OCI-LY7 (cell line): Measurements from ENCODE around the gene EDNRA. TPM values are rescaled to one million over a fixed set of nuclear protein-coding genes. Genes with fewer than 3 reads are reported as not detected.

Experiments used
- BruUV-seq: library from RNA; stranded (reverse); fragments of 400-500 nt; replicated peaks from 2 replicates; lab custom pipeline; 2021; lab: Mats Ljungman, UMichigan
- CTCF ChIA-PET: fragments of 300-600 bp; sonication (Branson Sonifier 250); formaldehyde crosslinking; loops from one replicate; lab custom pipeline; 2022; ENCODE audit warnings: antibody characterized with exemption; ENCODE audit not compliant: unreplicated experiment; lab: Charles Lee
- POLR2A ChIA-PET: fragments of 300-600 bp; sonication (Branson Sonifier 250); formaldehyde crosslinking; loops from one replicate; lab custom pipeline; 2022; ENCODE audit warnings: antibody characterized with exemption; lab: Charles Lee
- DNase-seq: peaks from one replicate; pipeline ENCODE4 v3.0.0-alpha.2; 2015; ENCODE audit warnings: low spot score
- H2AFZ ChIP-seq: fragments of 200-600 bp; sonication (generic), shearing (Covaris generic); 2 replicates; pipeline ENCODE4 v1.6.1; 2014; ENCODE audit warnings: mild to moderate bottlenecking, antibody characterized with exemption, low read length, moderate library complexity
- H3K27ac ChIP-seq: fragments of 200-600 bp; sonication (generic); 2 replicates; pipeline ENCODE4 v1.5.1; 2014; ENCODE audit warnings: mixed run types, low read depth, mild to moderate bottlenecking, moderate library complexity, low read length, inconsistent platforms; ENCODE audit not compliant: poor library complexity, severe bottlenecking
- H3K36me3 ChIP-seq: fragments of 200-600 bp; sonication (generic); 2 replicates; pipeline ENCODE4 v1.6.1; 2014; ENCODE audit warnings: mild to moderate bottlenecking, antibody characterized with exemption, low read length, moderate library complexity, mixed read lengths; ENCODE audit not compliant: insufficient read depth
- H3K4me1 ChIP-seq: fragments of 200-600 bp; sonication (generic); 2 replicates; pipeline ENCODE4 v1.5.1; 2014; ENCODE audit warnings: mild to moderate bottlenecking, low read length; ENCODE audit not compliant: insufficient read depth, poor library complexity, severe bottlenecking
- H3K4me2 ChIP-seq: fragments of 200-600 bp; sonication (generic); 2 replicates; pipeline ENCODE4 v1.6.1; 2014; ENCODE audit warnings: mild to moderate bottlenecking, low read length
- H3K4me3 ChIP-seq: fragments of 200-600 bp; sonication (generic); 2 replicates; pipeline ENCODE4 v1.5.1; 2014; ENCODE audit warnings: mild to moderate bottlenecking, low read depth, low read length; ENCODE audit not compliant: poor library complexity, severe bottlenecking
- H3K79me2 ChIP-seq: fragments of 200-600 bp; sonication (generic); 2 replicates; pipeline ENCODE4 v1.6.1; 2016; ENCODE audit warnings: low read depth, mild to moderate bottlenecking, low read length, moderate library complexity, mixed read lengths; ENCODE audit not compliant: insufficient read depth
- H3K9me2 ChIP-seq: fragments of 200-600 bp; sonication (generic); 2 replicates; pipeline ENCODE4 v1.6.1; 2016; ENCODE audit warnings: mild to moderate bottlenecking, low read length, mixed read lengths; ENCODE audit not compliant: insufficient read depth
- H3K9me3 ChIP-seq: fragments of 200-600 bp; sonication (generic); 2 replicates; pipeline ENCODE4 v1.6.1; 2014; ENCODE audit warnings: mild to moderate bottlenecking, mixed run types, low read length, mixed read lengths
- H4K20me1 ChIP-seq: fragments of 200-600 bp; sonication (generic); 2 replicates; pipeline ENCODE4 v1.6.1; 2014; ENCODE audit warnings: mild to moderate bottlenecking, antibody characterized with exemption, low read length, moderate library complexity, mixed read lengths; ENCODE audit not compliant: insufficient read depth
- EZH2phosphoT487 ChIP-seq: fragments of 200-600 bp; sonication (generic); IDR thresholded peaks from 2 replicates; pipeline ENCODE4 v1.6.1; 2018; ENCODE audit warnings: low read depth, borderline replicate concordance, mild to moderate bottlenecking, mixed run types, antibody characterized with exemption, low read length, moderate library complexity, mixed read lengths
- intact Hi-C: fragments of 100-400 bp; cut with micrococcal nuclease; formaldehyde crosslinking; loops from one replicate; pipeline ENCODE4 v1.10.0; 2022; ENCODE audit not compliant: unreplicated experiment
- total RNA-seq, 2 experiments: library from RNA; depleted of rRNA in 1 of 2; stranded (reverse); fragments of >200 nt in 1 of 2; shearing (Covaris generic) in 1 of 2; gene quantifications; 2 replicates each; pipeline ENCODE4 v1.2.3, GENCODE V29; 2014 to 2022
- TF ChIP-seq, protein P1 (sequence below): fragments of 200-600 bp; sonication (generic); conservative IDR thresholded peaks from 2 replicates; pipeline ENCODE4 v1.5.1; 2014; ENCODE audit warnings: mild to moderate bottlenecking, antibody characterized with exemption, low read length, moderate library complexity, mixed read lengths

EDNRA gene
- total RNA-seq, 2 experiments from 2014 or later: not detected

DNA sequence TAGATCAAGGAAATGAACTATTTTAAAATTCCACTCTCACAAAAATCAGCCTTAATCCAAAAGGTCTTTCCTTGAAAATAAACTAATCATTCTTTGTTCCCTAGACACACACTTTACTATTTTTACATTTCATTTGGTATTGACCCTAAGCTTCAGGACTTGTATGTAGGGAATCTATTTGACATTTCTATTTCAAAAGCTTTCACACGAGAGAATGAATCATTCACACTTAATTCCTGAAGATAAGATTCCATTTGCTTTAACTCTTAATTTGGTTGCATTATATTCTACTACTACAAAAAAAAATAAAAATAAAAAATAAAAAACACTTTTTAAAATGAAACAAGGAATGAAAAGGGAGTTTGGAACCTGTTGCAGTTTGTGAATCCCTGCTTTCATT lies 43.7 kb downstream of the EDNRA start:
- Histone ChIP-seq H3K4me1 (no peaks in the 10 kb centered on the region), H2AFZ (no peak overlapping the region), H3K36me3 (no peaks in the 10 kb centered on the region), H3K9me2 (no peaks in the 10 kb centered on the region), H3K79me2 (no peaks in the 10 kb centered on the region), H3K9me3 (no peaks in the 10 kb centered on the region), H4K20me1 (no peaks in the 10 kb centered on the region), H3K27ac (no peak overlapping the region), H3K4me2 (no peak overlapping the region), H3K4me3 (no peak overlapping the region)
- ChIA-PET CTCF (no interaction called here), POLR2A (no interaction called here)
- no peak for DNase-seq
- no peak for TF ChIP-seq EZH2phosphoT487
- TF ChIP-seq, protein P1, sequence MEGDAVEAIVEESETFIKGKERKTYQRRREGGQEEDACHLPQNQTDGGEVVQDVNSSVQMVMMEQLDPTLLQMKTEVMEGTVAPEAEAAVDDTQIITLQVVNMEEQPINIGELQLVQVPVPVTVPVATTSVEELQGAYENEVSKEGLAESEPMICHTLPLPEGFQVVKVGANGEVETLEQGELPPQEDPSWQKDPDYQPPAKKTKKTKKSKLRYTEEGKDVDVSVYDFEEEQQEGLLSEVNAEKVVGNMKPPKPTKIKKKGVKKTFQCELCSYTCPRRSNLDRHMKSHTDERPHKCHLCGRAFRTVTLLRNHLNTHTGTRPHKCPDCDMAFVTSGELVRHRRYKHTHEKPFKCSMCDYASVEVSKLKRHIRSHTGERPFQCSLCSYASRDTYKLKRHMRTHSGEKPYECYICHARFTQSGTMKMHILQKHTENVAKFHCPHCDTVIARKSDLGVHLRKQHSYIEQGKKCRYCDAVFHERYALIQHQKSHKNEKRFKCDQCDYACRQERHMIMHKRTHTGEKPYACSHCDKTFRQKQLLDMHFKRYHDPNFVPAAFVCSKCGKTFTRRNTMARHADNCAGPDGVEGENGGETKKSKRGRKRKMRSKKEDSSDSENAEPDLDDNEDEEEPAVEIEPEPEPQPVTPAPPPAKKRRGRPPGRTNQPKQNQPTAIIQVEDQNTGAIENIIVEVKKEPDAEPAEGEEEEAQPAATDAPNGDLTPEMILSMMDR: no peak
- intact Hi-C loops: no loop called here
- BruUV-seq: no TSS peak

DNA sequence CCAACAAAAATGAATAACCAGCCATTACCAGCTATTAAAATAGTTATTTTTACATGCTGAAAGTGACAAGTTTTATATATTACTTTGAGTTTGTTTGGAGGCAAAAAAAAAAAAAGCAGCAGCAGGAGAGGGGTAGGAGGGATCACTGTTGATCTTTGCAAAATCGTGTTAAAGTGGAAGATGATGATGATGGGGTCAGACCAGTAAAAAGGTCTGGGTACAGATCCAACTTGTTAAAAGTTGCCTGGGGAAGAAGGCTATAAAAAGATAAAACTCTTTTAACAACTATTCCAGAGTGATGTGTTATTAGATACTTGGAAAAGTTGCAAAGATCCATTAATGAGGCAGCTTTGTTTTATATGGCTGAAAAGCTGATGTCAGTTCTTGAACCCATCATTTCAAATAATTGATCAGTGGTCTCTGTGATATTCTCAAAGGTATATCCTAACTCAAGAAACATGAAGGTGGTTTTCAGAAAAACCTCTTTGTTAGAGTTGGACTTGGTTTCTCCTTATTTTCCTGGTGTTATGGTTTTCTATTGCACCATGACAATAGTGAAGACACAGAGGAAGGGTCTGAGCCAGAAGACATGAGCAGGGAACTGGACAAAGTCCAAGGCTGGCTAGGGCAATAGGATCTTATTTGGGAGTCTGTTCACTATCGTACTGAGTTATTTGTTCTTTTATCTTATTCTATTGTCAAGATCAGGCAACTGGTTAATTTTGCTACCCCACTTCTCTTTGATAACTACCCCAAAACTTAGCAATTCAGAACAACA lies 44.8 kb downstream of the EDNRA start:
- H3K4me3 ChIP-seq: no peak overlapping the region
- H3K9me3 ChIP-seq: no peaks in the 10 kb centered on the region
- no peak for TF ChIP-seq EZH2phosphoT487
- TF ChIP-seq, protein P1: no peak
- H2AFZ ChIP-seq: no peak overlapping the region
- ChIA-PET POLR2A (interaction anchor here (0.6 kb wide), 2 partner anchors 242 to 320 kb away, joined by 3 read pairs; no protein-coding TSS in a partner anchor), CTCF (no interaction called here)
- no peaks in the 10 kb centered on the region for H3K36me3 ChIP-seq
- no peaks in the 10 kb centered on the region for H3K4me1 ChIP-seq
- no TSS peak for BruUV-seq
- H3K79me2 ChIP-seq: no peaks in the 10 kb centered on the region
- intact Hi-C loops: no loop called here
- no peak overlapping the region for H3K4me2 ChIP-seq
- no peak overlapping the region for H3K27ac ChIP-seq
- H3K9me2 ChIP-seq: no peaks in the 10 kb centered on the region
- H4K20me1 ChIP-seq: no peaks in the 10 kb centered on the region
- DNase-seq: no peak

DNA sequence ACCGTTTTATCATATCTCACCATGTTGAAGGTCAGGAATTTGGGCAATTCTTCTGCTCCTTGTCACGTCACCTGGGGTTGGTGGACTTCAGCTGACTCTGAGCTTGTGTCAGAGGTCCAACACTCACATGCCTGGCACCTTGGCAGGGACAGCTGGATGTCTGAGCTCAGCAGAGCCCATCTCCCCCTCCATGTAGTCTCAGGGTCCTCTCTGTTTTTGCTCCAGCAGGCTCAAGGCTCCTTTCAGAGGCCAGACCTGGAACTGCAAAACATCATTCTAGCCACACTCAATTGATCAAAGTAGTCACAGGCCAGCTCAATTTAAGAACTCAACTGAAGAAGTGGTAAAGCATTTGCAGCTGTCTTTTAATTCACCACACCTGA lies 45.4 kb downstream of the EDNRA start:
- ChIA-PET POLR2A (interaction anchor here (0.6 kb wide), 1 partner anchor 241 kb away, joined by 3 read pairs; no protein-coding TSS in a partner anchor), CTCF (no interaction called here)
- Histone ChIP-seq H3K4me2 (no peak overlapping the region), H3K9me2 (no peaks in the 10 kb centered on the region), H3K4me1 (no peaks in the 10 kb centered on the region), H4K20me1 (no peaks in the 10 kb centered on the region), H3K36me3 (no peaks in the 10 kb centered on the region), H3K79me2 (no peaks in the 10 kb centered on the region), H3K9me3 (no peaks in the 10 kb centered on the region), H3K4me3 (no peak overlapping the region), H3K27ac (no peak overlapping the region), H2AFZ (no peak overlapping the region)
- DNase-seq: peak; percentile 1
- TF ChIP-seq EZH2phosphoT487: no peak
- TF ChIP-seq, protein P1: 0 out of 2 replicates have a peak, but pooled peaks have one; percentile 26
- no TSS peak for BruUV-seq
- intact Hi-C loops: no loop called here
